GM12875 (cell line): Measurements from ENCODE around the gene RERE.

Experiments
- H3K4me3 ChIP-seq: one replicate; pipeline ENCODE4 v1.5.1; 2011; ENCODE audit warnings: low read depth, low read length, control low read depth
- CTCF ChIP-seq: IDR thresholded peaks from 2 replicates; pipeline ENCODE4 v1.5.1; 2011; ENCODE audit warnings: low read depth, mild to moderate bottlenecking, control low read depth, inconsistent platforms, low read length, moderate library complexity, borderline replicate concordance; ENCODE audit not compliant: insufficient read depth

RERE gene

DNA sequence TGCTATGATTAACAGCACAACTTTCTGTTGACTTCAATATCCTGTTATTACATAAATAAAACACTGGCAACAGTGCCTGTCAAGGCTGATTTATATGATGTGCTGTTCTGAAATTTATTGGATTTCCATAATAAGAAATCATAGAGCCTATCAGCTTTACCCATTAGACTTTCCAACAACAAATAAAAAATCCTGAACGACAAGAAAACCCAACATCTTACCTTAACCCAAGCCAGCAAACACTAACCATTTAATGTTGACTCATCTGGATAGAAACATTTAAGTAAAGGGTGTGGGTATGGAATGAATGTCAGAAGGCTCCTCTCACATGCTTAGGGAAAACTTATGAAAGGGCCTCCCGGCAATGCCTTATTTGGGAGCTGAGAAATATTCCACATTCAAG lies 334.5 kb downstream of the RERE start:
- no peak for TF ChIP-seq CTCF
- H3K4me3 ChIP-seq: no peak overlapping the region

DNA sequence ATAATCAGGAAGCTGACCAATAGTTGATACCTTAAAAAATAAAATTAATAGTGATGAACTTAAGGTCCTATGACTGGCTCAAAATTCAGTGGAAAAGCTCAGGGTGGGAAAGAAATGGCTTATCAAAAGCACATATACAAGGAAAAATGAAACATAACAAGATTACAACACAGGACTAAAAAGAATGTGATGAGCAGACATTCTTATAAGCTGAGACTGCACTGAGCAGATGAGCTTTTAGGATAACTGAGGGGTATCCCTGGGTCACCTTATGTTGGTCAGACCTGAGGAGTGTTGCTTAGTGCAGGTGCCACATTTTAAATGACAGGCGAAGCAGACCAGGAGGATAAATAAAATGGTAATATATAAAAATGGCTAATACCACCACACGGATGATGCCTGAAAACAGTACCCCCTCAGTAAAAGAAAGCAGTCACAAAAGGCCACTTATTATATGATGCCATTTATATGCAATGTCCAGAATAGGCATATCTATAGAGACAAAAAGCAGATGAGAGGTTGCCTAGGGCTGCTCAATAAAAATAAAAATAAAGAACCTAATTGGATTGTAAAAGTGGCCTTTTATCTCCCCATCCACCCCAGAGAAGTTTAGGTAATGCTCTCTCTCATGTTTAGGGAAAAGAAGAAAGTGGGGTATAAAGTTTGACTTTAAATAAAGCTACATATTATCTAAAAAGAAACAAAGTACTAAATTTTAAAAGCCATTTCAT lies 335.6 kb downstream of the RERE start:
- H3K4me3 ChIP-seq: no peak overlapping the region
- no peak for TF ChIP-seq CTCF

- no peak for TF ChIP-seq CTCF
- H3K4me3 ChIP-seq: no peak overlapping the region
Measured at GRCh38 chr1:8478566-8478965, 338.9 kb downstream of the RERE start.

DNA sequence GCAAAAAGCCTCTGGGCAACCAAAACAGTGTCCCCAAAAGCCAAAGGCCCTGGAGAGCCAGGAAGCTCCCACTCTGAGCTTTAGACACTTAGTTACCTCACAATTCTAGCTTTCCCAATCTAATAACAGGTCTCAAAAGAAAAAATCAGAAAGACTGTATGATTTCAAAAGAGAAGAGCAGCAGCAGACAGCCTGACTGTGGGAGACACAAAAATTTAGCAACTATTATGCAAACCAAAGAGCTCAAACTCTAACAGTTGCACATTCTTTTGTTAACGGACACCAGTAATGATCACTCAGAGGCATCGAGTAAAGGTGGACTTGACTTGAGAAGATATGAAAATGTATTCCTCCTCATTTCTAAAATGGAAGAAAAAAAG lies 339.5 kb downstream of the RERE start:
- H3K4me3 ChIP-seq: no peak overlapping the region
- no peak for TF ChIP-seq CTCF

- TF ChIP-seq CTCF: no peak
Measured at GRCh38 chr1:8477166-8477982, 340.1 kb downstream of the RERE start.

GRCh38 chr1:8476006-8476405 lies 341.4 kb downstream of the RERE start:
- H3K4me3 ChIP-seq: no peak overlapping the region
- no peak for TF ChIP-seq CTCF

More at GRCh38 chr1:8477166-8477982, 340.1 kb downstream of the RERE start:
- H3K4me3 ChIP-seq: no peak overlapping the region

- no peak for TF ChIP-seq CTCF
- H3K4me3 ChIP-seq: no peak overlapping the region
Measured at GRCh38 chr1:8474369-8474768, 343.1 kb downstream of the RERE start.
